Caki2 (cell line): Measurements from ENCODE around the gene TADA2B. TPM values are rescaled to one million over a fixed set of nuclear protein-coding genes. Genes with fewer than 3 reads are reported as not detected.
"Not testable (repeated sequence)": the region's sequence is repeated elsewhere in the genome, so short reads cannot be mapped to it uniquely, and the experiment has no call there.

Experiments used
- DNase-seq: peaks from one replicate; pipeline ENCODE4 v3.0.0-alpha.2; 2015; ENCODE audit warnings: low read depth
- in situ Hi-C: cut with HindIII; loops from 2 replicates; pipeline ENCODE4 v1.10.0; 2016; ENCODE audit warnings: low sequenced_read_pairs, low pct_unique_long_range_greater_than_20kb, mixed read lengths
- total RNA-seq: library from RNA; depleted of rRNA; stranded (reverse); fragments of >200 nt; shearing (Covaris generic); gene quantifications from 2 replicates; pipeline ENCODE4 v1.2.3, GENCODE V29; 2014; ENCODE audit warnings: low replicate concordance

Gene TADA2B
- total RNA-seq, 1 experiment from 2014 or later: 9.0 TPM

DNA sequence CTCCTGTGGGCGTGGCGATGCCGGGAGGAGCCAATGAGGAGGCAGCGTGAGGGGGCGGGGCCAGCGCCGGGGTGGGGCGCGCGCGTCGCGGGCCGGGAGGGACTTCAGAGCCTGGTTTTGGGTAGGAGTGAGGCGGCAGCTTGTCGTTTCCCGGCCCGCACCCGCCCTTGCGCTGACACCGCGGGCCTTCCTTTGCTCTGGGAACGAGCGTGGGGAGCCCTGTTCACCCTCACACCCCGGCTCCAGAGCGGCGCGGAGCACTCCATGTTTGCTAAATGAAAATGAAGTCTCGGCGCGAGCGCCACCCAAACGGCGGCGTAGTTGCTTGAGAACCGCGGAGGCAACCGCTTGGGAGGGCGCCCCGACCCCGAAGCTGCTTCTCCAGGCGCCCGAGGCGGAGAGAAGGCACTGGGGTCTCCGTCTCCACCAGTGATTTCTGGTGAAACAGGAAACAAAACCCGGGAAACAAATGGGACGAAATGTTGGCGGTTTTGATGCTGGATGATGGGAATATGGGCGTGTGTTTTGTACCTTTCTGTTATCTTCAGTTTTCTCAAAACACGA is 25.2 kb downstream of the TADA2B start:
- in situ Hi-C loops: no loop called here

GRCh38 chr4:7068883-7069282 is 25.7 kb downstream of the TADA2B start:
- in situ Hi-C loops: no loop called here
- DNase-seq: no peak

More for the DNA sequence above, 25.2 kb downstream of the TADA2B start:
- DNase-seq: no peak

- in situ Hi-C loops: no loop called here
- peak; percentile 59 for DNase-seq
Measured at GRCh38 chr4:7070729-7071511, 27.7 kb downstream of the TADA2B start.

- no peak for DNase-seq
- in situ Hi-C loops: no loop called here
Measured at GRCh38 chr4:7073059-7073458, 29.9 kb downstream of the TADA2B start.

GRCh38 chr4:7073526-7074390 is 30.6 kb downstream of the TADA2B start:
- DNase-seq: peak; percentile 43
- in situ Hi-C loops: no loop called here

- no peak for DNase-seq
- in situ Hi-C loops: no loop called here
Measured at GRCh38 chr4:7074426-7074825, 31.3 kb downstream of the TADA2B start.

- DNase-seq: no peak
- in situ Hi-C loops: no loop called here
Measured at GRCh38 chr4:7075962-7076695, 33.0 kb downstream of the TADA2B start.

DNA sequence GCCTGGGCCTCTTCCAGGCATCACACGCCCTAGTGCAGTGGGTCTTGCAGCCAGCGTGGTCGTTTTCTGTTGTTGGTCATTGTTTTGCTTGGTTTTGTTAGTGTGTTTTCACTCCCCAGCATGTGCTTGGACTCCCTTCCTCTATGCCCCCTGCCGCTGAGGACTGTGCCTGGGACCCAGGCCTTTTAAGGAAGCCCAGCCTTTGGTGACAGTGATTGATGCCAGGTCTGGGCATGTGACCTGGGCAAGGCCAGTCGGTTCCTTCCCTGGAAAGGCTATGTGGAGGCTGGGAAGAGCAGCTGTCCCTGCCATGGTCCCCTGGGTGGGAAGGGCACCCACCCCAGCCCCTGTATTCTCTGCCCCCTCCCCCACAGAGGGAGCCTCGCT is 33.5 kb downstream of the TADA2B start:
- in situ Hi-C loops: no loop called here
- DNase-seq: no peak

DNA sequence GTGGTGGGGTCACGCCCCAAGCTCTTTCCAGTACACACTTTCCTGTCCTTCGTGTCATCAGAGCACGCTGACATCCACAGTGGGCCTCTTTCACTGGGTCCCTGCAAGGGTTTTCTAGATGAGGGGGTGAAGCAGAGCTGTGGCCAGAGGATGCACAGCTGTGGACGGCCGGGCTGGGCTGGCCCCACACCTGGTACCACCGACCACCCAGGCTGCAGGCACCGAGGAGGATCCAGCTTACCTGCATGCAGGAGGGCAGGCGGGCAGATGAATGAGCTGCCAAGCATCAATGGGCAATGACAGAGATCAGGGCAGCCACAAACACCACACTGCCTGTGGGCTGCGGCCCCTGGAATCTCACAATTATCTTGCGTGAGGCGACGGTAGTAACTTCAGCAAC is 34.2 kb downstream of the TADA2B start:
- in situ Hi-C loops: no loop called here
- DNase-seq: no peak

DNA sequence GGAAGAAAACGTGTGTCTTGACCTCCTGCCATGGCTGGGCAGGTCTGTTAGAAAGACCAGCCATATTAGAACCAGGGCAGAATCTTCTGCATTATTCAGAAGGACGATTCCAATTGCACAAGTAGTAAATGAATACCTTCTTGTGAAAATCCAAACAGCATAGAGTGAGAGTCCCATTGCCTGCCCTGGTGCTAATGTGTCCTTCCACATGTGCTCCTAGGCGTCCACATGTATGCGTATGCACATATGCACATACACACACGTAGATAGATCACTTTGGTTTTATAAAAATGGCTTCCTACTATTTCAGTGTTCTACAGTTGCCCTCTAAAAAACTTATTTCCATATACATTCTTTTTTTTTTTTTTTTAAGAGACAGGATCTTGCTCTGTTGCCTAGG is 34.9 kb downstream of the TADA2B start:
- in situ Hi-C loops: no loop called here
- no peak for DNase-seq

GRCh38 chr4:7079483-7079882 is 36.3 kb downstream of the TADA2B start:
- DNase-seq, in situ Hi-C loops: not testable (repeated sequence)

DNA sequence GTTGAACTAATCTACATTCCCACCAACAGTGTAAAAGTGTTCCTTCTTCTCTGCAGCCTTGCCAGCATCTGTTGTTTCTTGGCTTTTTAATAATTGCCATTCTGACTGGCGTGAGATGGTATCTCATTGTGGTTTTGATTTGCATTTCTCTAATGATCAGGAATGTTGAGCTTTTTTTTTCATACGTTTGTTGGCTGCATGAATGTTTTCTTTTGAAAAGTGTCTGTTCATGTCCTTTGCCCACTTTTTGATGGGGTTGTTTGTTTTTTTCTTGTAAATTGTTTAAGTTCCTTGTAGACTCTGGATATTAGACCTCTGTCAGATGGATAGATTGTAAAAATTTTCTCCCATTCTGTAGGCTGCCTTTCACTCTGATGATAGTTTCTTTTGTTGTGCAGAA is 36.7 kb downstream of the TADA2B start:
- DNase-seq, in situ Hi-C loops: not testable (repeated sequence)

GRCh38 chr4:7083597-7084563 is 40.7 kb downstream of the TADA2B start:
- in situ Hi-C loops: no loop called here
- DNase-seq: no peak

DNA sequence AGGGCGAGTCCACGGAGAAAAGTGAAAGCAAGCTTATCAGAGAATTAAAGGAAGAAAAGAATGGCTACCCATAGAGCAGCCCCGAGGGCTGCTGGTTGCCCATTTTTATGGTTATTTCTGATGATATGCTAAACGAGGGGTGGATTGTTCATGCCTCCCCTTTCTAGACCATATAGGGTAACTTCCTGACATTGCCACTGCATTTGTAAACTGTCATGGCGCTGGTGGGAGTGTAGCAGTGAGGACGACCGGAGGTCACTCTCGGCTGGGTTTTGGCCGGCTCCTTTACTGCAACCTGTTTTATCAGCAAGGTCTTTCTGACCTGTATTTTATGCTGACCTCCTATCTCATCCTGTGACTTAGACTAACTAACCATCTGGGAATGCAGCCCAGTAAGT is 41.4 kb downstream of the TADA2B start:
- in situ Hi-C loops, DNase-seq: not testable (repeated sequence)

GRCh38 chr4:7086384-7086783 is 43.2 kb downstream of the TADA2B start:
- in situ Hi-C loops: no loop called here

DNA sequence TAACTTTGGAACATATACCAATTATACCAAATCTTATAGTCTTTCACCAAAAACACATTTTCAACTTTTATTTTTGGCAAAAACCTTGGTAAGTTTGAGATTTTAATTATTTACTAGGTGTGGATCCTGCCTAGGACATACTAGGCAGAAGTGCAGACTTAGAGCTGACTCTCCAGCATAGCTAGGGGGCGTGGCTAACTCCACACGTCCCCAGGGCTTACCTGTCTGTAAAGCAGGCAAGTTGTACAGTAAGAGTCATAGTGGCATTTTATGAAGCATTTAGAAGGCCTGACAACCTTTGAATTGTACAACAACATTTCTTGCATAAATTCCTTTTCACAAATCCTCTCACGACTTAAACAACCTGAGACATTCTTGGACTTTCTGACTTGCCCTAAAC is 43.9 kb downstream of the TADA2B start:
- no peak for DNase-seq
- in situ Hi-C loops: no loop called here

More at GRCh38 chr4:7086384-7086783, 43.2 kb downstream of the TADA2B start:
- DNase-seq: no peak

DNA sequence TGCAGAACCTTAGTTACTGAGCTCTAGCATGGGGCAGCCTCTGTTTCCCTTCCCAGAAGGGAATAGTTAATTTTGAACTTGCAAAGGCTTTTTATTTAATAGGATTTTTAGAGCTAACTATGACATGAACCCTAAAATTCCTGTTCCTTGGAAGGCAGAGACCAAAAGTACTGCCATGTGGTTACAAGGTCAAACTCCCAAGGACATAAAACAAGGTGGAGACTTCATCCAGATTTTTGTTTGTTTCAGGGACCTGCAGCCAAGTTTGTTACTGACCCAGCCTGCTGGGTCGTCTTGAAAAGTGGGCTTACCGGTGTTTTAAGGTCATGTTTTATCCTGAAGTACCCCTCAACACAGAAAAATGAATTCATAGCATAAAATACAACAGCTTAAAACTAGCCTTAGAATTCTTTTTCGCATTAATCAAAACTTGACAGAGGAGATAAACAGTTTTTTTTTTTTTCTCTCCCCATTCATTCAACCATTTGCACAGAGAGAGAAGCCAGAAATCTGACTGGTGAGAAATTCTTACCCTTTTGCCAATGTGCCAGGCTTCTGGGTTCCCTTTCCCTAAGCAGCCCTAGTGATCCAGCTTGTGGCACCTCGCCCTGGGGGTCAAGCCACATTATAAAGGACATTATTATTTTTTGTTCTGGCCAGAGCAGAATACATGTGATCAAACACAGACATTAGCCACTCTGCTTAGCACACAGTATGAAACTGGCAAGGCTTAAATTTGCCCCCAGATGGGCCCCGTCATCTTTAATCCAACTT is 46.2 kb downstream of the TADA2B start:
- no peak for DNase-seq
- in situ Hi-C loops: no loop called here
